ENCODE data around the gene ZCCHC24.
A peak's percentile ranks its signal among the peaks of the same experiment; 100 is the strongest.

Gene ZCCHC24

GRCh38 chr10:79378647-79379511 is 66.5 kb downstream of the ZCCHC24 start:
- 100% methylated on average over 12 of the region's 22 CpGs for WGBS (ENCODE audit: extremely low coverage, insufficient coverage, insufficient read length)

GRCh38 chr10:79378383-79378646 is 67.1 kb downstream of the ZCCHC24 start:
- Histone ChIP-seq H2BK120ac (ENCODE audit: insufficient read depth, low read length, poor library complexity) (no peak overlapping the region), H4K12ac (ENCODE audit: low read depth, low read length) (no peak overlapping the region), H3K79me1 (ENCODE audit: low read length) (no peaks in the 10 kb centered on the region), H3K27ac (ENCODE audit: low read depth, low read length) (no peak overlapping the region), H3K23ac (ENCODE audit: low read length) (peak overlapping the region; percentile 58), H3K4me3 (ENCODE audit: low read depth, low read length) (peak overlapping the region; percentile 4), H3K18ac (ENCODE audit: low read length) (no peak overlapping the region), H2AFZ (ENCODE audit: insufficient read depth, low read length, poor library complexity) (no peak overlapping the region), H3K4ac (ENCODE audit: low read depth, low read length) (no peak overlapping the region), H3K14ac (ENCODE audit: low read length) (no peak overlapping the region), H3K79me2 (ENCODE audit: control insufficient read depth, insufficient read depth, low read length, poor library complexity) (no peaks in the 10 kb centered on the region), H3K27me3 (ENCODE audit: insufficient read depth, low read length) (no peaks in the 10 kb centered on the region), H2AK5ac (ENCODE audit: low read length) (no peak overlapping the region), H3K36me3 (ENCODE audit: control insufficient read depth in 1 of 2, insufficient read depth in 2 of 2, low read length in 2 of 2) (no peaks in the 10 kb centered on the region), H3K4me1 (ENCODE audit: control insufficient read depth in 1 of 2, insufficient read depth in 2 of 2, low read length in 2 of 2) (peaks cover 8% of the 10 kb centered on the region in 2 experiments), H4K8ac (ENCODE audit: low read depth, low read length) (no peak overlapping the region), H2BK5ac (ENCODE audit: low read depth, low read length, poor library complexity) (no peak overlapping the region), H3K4me2 (ENCODE audit: low read length) (no peak overlapping the region), H3K9me3 (ENCODE audit: insufficient read depth, low read depth, low read length) (peaks cover 15% of the 10 kb centered on the region), H4K91ac (ENCODE audit: low read depth, low read length) (no peak overlapping the region), H2BK12ac (ENCODE audit: low read length) (no peak overlapping the region), H3K9ac (ENCODE audit: low read length) (no peak overlapping the region)
- WGBS (ENCODE audit: extremely low coverage, insufficient coverage, insufficient read length): 98% methylated on average over 4 of the region's 7 CpGs
- DNase-seq: no peak

More at GRCh38 chr10:79378647-79379511, 66.5 kb downstream of the ZCCHC24 start:
- Histone ChIP-seq H4K8ac (ENCODE audit: low read depth, low read length) (no peak overlapping the region), H2AK5ac (ENCODE audit: low read length) (no peak overlapping the region), H3K9me3 (ENCODE audit: insufficient read depth, low read depth, low read length) (peaks cover 15% of the 10 kb centered on the region), H3K18ac (ENCODE audit: low read length) (no peak overlapping the region), H4K12ac (ENCODE audit: low read depth, low read length) (no peak overlapping the region), H3K27ac (ENCODE audit: low read depth, low read length) (no peak overlapping the region), H3K4me1 (ENCODE audit: control insufficient read depth in 1 of 2, insufficient read depth in 2 of 2, low read length in 2 of 2) (peaks cover 8% of the 10 kb centered on the region in 2 experiments), H2BK5ac (ENCODE audit: low read depth, low read length, poor library complexity) (no peak overlapping the region), H3K23ac (ENCODE audit: low read length) (peak overlapping the region; percentile 58), H3K14ac (ENCODE audit: low read length) (no peak overlapping the region), H2AFZ (ENCODE audit: insufficient read depth, low read length, poor library complexity) (no peak overlapping the region), H3K4me2 (ENCODE audit: low read length) (no peak overlapping the region), H3K4me3 (ENCODE audit: low read depth, low read length) (peak overlapping the region; percentile 4), H3K27me3 (ENCODE audit: insufficient read depth, low read length) (no peaks in the 10 kb centered on the region), H3K36me3 (ENCODE audit: control insufficient read depth in 1 of 2, insufficient read depth in 2 of 2, low read length in 2 of 2) (no peaks in the 10 kb centered on the region), H3K79me1 (ENCODE audit: low read length) (no peaks in the 10 kb centered on the region), H3K79me2 (ENCODE audit: control insufficient read depth, insufficient read depth, low read length, poor library complexity) (no peaks in the 10 kb centered on the region), H4K91ac (ENCODE audit: low read depth, low read length) (no peak overlapping the region), H3K4ac (ENCODE audit: low read depth, low read length) (no peak overlapping the region), H3K9ac (ENCODE audit: low read length) (no peak overlapping the region), H2BK12ac (ENCODE audit: low read length) (no peak overlapping the region), H2BK120ac (ENCODE audit: insufficient read depth, low read length, poor library complexity) (no peak overlapping the region)
- no peak for DNase-seq

GRCh38 chr10:79377557-79378382 is 67.7 kb downstream of the ZCCHC24 start:
- H3K4ac ChIP-seq (ENCODE audit: low read depth, low read length): no peak overlapping the region
- WGBS (ENCODE audit: extremely low coverage, insufficient coverage, insufficient read length): 98% methylated on average over 23 of the region's 36 CpGs
- H2AK5ac ChIP-seq (ENCODE audit: low read length): no peak overlapping the region
- H3K79me1 ChIP-seq (ENCODE audit: low read length): no peaks in the 10 kb centered on the region
- H3K14ac ChIP-seq (ENCODE audit: low read length): no peak overlapping the region
- peaks cover 8% of the 10 kb centered on the region in 2 experiments for H3K4me1 ChIP-seq (ENCODE audit: control insufficient read depth in 1 of 2, insufficient read depth in 2 of 2, low read length in 2 of 2)
- no peak overlapping the region for H2BK120ac ChIP-seq (ENCODE audit: insufficient read depth, low read length, poor library complexity)
- H4K12ac ChIP-seq (ENCODE audit: low read depth, low read length): no peak overlapping the region
- no peak overlapping the region for H3K23ac ChIP-seq (ENCODE audit: low read length)
- no peak overlapping the region for H2BK5ac ChIP-seq (ENCODE audit: low read depth, low read length, poor library complexity)
- no peak overlapping the region for H3K9ac ChIP-seq (ENCODE audit: low read length)
- no peak overlapping the region for H2BK12ac ChIP-seq (ENCODE audit: low read length)
- H2AFZ ChIP-seq (ENCODE audit: insufficient read depth, low read length, poor library complexity): no peak overlapping the region
- no peaks in the 10 kb centered on the region for H3K36me3 ChIP-seq (ENCODE audit: control insufficient read depth in 1 of 2, insufficient read depth in 2 of 2, low read length in 2 of 2)
- no peaks in the 10 kb centered on the region for H3K79me2 ChIP-seq (ENCODE audit: control insufficient read depth, insufficient read depth, low read length, poor library complexity)
- H3K4me2 ChIP-seq (ENCODE audit: low read length): no peak overlapping the region
- H3K27ac ChIP-seq (ENCODE audit: low read depth, low read length): no peak overlapping the region
- H3K27me3 ChIP-seq (ENCODE audit: insufficient read depth, low read length): no peaks in the 10 kb centered on the region
- H4K8ac ChIP-seq (ENCODE audit: low read depth, low read length): no peak overlapping the region
- H3K18ac ChIP-seq (ENCODE audit: low read length): no peak overlapping the region
- H3K4me3 ChIP-seq (ENCODE audit: low read depth, low read length): peak overlapping the region; percentile 33
- peaks cover 15% of the 10 kb centered on the region for H3K9me3 ChIP-seq (ENCODE audit: insufficient read depth, low read depth, low read length)
- H4K91ac ChIP-seq (ENCODE audit: low read depth, low read length): no peak overlapping the region
- DNase-seq: no peak

GRCh38 chr10:79376751-79377556 is 68.5 kb downstream of the ZCCHC24 start:
- Histone ChIP-seq H2BK5ac (ENCODE audit: low read depth, low read length, poor library complexity) (no peak overlapping the region), H3K9me3 (ENCODE audit: insufficient read depth, low read depth, low read length) (peaks cover 15% of the 10 kb centered on the region), H3K4ac (ENCODE audit: low read depth, low read length) (no peak overlapping the region), H2BK120ac (ENCODE audit: insufficient read depth, low read length, poor library complexity) (no peak overlapping the region), H4K12ac (ENCODE audit: low read depth, low read length) (no peak overlapping the region), H3K4me2 (ENCODE audit: low read length) (no peak overlapping the region), H3K23ac (ENCODE audit: low read length) (no peak overlapping the region), H3K4me3 (ENCODE audit: low read depth, low read length) (peak overlapping the region; percentile 17), H3K79me2 (ENCODE audit: control insufficient read depth, insufficient read depth, low read length, poor library complexity) (no peaks in the 10 kb centered on the region), H2AK5ac (ENCODE audit: low read length) (no peak overlapping the region), H3K18ac (ENCODE audit: low read length) (no peak overlapping the region), H4K91ac (ENCODE audit: low read depth, low read length) (no peak overlapping the region), H3K27ac (ENCODE audit: low read depth, low read length) (no peak overlapping the region), H3K4me1 (ENCODE audit: control insufficient read depth in 1 of 2, insufficient read depth in 2 of 2, low read length in 2 of 2) (peaks cover 7% of the 10 kb centered on the region in 2 experiments), H3K9ac (ENCODE audit: low read length) (no peak overlapping the region), H3K36me3 (ENCODE audit: control insufficient read depth in 1 of 2, insufficient read depth in 2 of 2, low read length in 2 of 2) (no peaks in the 10 kb centered on the region), H4K8ac (ENCODE audit: low read depth, low read length) (no peak overlapping the region), H3K14ac (ENCODE audit: low read length) (no peak overlapping the region), H3K27me3 (ENCODE audit: insufficient read depth, low read length) (no peaks in the 10 kb centered on the region), H3K79me1 (ENCODE audit: low read length) (no peaks in the 10 kb centered on the region), H2BK12ac (ENCODE audit: low read length) (no peak overlapping the region), H2AFZ (ENCODE audit: insufficient read depth, low read length, poor library complexity) (no peak overlapping the region)
- no peak for DNase-seq
- WGBS (ENCODE audit: extremely low coverage, insufficient coverage, insufficient read length): 100% methylated on average over 6 of the region's 12 CpGs

Data from trophoblast cell (in vitro differentiated cells and primary cell).